GM19238 (cell line): ENCODE data around the gene SNRPB.
"Not testable (repeated sequence)": the region's sequence is repeated elsewhere in the genome, so short reads cannot be mapped to it uniquely, and the experiment has no call there.

Source experiments
- DNase-seq: peaks from one replicate; pipeline ENCODE4 v3.0.0; 2011; ENCODE audit warnings: low spot score; ENCODE audit not compliant: insufficient read length

Gene SNRPB

GRCh38 chr20:2470423-2471193, at the start of gene SNRPB:
SNRPB (minus strand) TSS chr20:2470789; CDS start chr20:2470690, 99 bp downstream.
- DNase-seq: peak; percentile 93

DNA sequence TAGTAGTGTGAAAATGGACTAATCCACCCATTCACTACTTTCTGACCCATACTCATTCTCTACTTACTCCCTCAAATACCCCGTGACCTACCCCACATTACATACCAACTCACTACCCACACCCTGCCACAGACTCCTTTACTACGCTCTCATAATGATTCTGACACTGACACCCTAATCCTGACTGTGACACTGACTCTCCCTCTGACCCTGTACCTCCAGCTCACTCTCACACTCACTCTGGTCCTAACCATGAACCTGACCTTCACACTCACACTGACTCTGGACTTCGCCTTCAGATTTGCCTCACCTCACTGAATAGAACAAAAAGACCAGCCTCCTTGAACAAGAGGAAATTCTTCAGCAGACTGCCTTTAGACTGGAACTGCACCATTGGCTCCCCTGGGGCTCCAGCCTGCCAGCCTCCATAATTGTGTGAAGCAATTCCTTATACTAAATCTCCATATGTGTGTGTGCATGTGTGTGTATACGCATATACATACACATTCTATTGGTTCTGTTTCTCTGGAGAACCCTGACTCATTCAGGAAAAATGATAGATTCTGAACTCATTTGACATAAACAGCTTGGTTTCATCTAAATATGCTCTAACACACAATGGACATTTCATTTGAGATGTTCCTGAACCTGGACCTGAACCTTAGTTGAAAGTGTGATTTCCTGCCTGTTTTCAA, 48.7 kb upstream of the SNRPB start:
- DNase-seq: no peak

GRCh38 chr20:2518558-2518957, 48.0 kb upstream of the SNRPB start:
- no peak for DNase-seq

DNA sequence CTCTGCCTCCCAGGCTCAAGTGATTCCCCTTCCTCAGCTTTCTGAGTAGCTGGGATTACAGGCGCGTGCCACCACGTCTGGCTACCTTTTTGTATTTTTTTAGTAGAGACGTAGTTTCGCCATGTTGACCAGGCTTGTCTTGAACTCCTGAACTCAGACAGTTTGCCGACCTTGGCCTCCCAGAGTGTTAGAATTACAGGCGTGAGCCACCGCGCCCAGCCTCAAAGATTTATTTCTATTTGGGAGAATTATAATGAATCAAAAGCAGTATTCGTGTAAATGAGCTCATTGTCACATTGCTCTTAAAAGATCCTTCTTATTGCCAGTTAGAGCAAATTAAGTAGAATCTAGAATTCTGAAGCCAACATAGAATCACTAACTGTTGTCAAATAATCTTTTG, 47.5 kb upstream of the SNRPB start:
- no peak for DNase-seq

DNA sequence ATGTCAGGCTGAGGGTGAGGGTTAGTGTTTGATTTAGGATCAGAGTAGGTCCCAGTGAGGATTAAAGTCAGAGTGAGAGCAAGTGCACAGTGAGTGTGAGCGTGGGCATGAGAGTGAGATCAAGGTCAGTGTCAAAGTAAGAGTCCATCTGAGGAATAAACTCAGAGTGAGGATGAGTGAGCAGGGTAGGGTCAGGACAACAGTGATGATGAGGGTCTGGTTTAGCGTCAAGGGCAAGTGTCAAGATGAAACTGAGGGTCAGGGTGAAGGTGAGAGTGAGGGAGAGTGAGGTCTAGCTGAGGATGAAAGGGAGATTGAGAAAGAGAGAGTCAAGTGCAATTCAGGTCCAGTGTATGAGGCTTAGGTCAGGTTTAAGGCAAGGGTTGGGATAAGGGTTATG, 45.8 kb upstream of the SNRPB start:
- DNase-seq: no peak

- DNase-seq: no peak
Observed at GRCh38 chr20:2515203-2515602, 44.6 kb upstream of the SNRPB start.

GRCh38 chr20:2509794-2510193, 39.2 kb upstream of the SNRPB start:
- no peak for DNase-seq

DNA sequence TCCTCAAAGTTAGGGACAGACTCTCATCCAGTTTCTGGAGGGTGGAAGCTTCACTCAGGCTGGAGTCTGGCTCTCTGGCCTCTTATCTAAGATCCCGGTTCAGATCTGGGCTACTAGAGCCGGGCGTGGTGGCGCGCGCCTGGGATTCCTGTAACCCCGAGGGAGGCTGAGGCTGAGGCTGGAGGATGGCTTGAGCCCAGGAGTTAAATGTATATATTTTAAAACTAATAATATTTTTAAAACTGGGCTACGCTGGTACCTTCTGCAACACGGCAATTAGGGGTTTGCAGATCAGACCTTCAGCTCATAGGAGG, 38.8 kb upstream of the SNRPB start:
- DNase-seq: no peak

GRCh38 chr20:2508631-2509467, 38.3 kb upstream of the SNRPB start, which contains the start of gene ZNF343:
ZNF343 (minus strand) TSS chr20:2508915; CDS start chr20:2493895, 15,020 bp downstream.
- DNase-seq: peak; percentile 81

GRCh38 chr20:2507875-2508630, 37.5 kb upstream of the SNRPB start:
- DNase-seq: no peak

DNA sequence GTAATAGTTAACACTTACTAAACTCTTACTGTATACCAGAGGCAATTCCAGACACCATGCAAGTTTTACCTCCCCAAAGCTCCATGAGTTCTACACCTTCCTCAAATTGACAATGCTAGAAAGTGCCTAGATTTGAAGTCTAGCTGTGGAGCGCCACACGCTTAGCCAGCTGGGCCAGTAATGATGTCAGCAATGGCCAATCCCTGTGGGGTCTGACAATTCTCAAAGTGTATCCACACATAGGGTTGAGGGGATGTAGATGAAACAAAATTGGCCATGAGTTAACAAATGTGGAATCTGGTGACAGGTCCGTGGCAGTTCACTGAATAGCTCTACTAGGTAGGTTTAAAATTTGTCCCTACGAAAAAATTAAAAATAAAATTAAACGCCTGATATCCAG, 36.9 kb upstream of the SNRPB start:
- no peak for DNase-seq

DNA sequence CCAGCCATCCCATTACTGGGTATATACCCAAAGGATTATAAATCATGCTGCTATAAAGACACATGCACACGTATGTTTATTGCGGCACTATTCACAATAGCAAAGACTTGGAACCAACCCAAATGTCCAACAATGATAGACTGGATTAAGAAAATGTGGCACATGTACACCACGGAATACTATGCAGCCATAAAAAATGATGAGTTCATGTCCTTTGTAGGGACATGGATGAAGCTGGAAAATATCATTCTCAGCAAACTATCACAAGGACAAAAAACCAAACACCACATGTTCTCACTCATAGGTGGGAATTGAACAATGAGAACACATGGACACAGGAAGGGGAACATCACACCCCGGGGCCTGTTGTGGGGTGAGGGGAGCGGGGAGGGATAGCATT, 35.8 kb upstream of the SNRPB start:
- DNase-seq: not testable (repeated sequence)

DNA sequence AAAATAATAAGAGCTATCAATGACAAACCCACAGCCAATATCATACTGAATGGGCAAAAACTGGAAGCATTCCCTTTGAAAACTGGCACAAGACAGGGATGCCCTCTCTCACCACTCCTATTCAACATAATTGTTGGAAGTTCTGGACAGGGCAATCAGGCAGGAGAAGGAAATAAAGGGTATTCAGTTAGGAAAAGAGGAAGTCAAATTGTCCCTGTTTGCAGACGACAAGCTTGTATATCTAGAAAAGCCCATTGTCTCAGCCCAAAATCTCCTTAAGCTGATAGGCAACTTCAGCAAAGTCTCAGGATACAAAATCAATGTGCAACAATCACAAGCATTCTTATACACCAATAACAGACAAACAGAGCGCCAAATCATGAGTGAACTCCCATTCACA, 34.2 kb upstream of the SNRPB start:
- DNase-seq: not testable (repeated sequence)

DNA sequence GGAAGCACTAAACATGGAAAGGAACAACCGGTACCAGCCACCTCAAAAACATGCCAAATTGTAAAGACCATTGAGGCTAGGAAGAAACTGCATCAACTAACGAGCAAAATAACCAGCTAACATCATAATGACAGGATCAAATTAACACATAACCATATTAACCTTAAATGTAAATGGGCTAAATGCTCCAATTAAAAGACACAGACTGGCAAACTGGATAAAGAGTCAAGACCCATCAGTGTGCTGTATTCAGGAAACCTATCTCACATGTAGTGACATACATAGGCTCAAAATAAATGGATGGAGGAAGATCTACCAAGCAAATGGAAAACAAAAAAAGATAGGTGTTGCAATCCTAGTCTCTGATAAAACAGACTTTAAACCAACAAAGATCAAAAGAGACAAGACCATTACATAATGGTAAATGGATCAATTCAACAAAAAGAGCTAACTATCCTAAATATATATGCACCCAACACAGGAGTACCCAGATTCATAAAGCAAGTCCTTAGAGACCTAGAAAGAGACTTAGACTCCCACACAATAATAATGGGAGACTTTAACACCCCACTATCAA, 32.3 kb upstream of the SNRPB start:
- DNase-seq: not testable (repeated sequence)

DNA sequence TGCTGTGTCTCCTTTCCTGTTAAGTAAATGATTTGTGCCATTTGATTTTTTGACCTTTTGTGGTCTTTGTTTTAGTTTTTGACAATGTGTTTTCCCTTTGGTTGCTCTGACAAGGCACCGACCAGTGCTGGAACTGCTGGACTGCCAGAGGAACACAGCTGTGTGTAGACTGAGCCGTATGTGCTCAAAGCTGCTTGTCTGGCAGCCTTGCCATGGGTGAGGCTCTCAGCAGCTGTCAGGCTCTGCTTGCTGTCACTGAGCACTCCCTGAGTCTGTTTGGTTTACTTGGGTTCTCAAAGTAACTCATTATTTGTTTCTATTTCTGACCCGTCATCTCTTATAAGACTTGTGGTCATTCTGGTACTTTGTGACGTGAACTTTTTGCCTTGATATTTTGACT, 15.1 kb upstream of the SNRPB start:
- DNase-seq: no peak

- no peak for DNase-seq
Observed at GRCh38 chr20:2485080-2485479, 14.5 kb upstream of the SNRPB start.

GRCh38 chr20:2483504-2483903, 12.9 kb upstream of the SNRPB start:
- no peak for DNase-seq

DNA sequence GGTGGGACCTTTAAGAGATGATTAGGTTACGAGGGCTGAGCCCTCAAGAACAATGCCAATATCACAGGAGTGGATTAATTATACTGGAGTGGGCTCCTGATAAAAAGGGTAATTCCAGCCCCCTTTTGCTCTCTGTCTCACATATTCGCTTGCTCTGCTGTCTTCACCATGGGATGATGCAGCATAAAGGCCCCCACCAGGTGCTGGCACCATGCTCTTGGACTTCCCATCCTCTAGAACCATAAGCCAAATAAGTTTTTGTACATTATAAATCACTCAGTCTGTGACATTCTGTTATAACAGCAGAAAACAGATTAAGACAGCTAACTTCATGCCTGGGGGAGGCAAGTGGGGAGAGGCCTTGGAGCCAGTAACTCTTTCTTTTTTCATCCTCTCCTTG, 9.8 kb upstream of the SNRPB start:
- DNase-seq: no peak

GRCh38 chr20:2476742-2477615, 6.4 kb upstream of the SNRPB start:
- DNase-seq: no peak
